ENCODE results near the gene PBX3. TPM values are rescaled to one million over a fixed set of nuclear protein-coding genes. Genes with fewer than 3 reads are reported as not detected.

PBX3 gene
- total and polyA plus RNA-seq, 9 of the 15 experiments (the other 6 are each of a cell fraction or from before 2014, with no cell fraction given), result 0.14 to 5.8 (median 0.92) TPM

DNA sequence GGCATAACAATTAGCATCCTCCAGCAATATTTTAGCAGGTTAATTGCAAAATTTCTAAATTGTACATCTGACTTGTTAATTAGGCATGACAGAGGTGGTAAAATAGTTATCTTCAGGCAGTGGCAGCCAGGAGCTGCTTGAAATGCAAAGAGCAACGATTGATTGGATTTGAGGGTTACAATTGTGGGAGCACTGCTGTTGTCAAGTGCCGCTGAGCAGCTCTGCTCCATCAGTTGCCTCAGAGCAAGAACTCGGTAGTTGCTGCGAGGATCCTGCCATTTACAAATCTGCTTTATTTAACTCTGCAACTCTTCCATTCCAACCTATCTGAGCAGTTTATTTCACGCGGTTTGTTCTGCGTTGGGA, 12.6 kb downstream of the PBX3 start:
- Histone ChIP-seq H3K4me2 (ENCODE audit: insufficient read depth, low read length) (no peak overlapping the region), H3K9ac (ENCODE audit: insufficient read depth in 1 of 2, low read depth in 2 of 2, low read length in 2 of 2) (no peak overlapping the region), H3K79me2 (ENCODE audit: control insufficient read depth, insufficient read depth, low read length) (no peaks in the 10 kb centered on the region), H2AFZ (ENCODE audit: low read depth, low read length) (no peak overlapping the region), H3K4me3 (no peak overlapping the region), H4K20me1 (replicated peaks; ENCODE audit: control insufficient read depth, insufficient read depth, low read length) (peaks cover 4% of the 10 kb centered on the region; the same call in 1 of the 2 replicates), H3K9me1 (ENCODE audit: control insufficient read depth, insufficient read depth, low read length) (no peaks in the 10 kb centered on the region), H3K36me3 (ENCODE audit: control insufficient read depth, insufficient read depth, low read length) (no peaks in the 10 kb centered on the region), H3K9me3 (replicated peaks; ENCODE audit: control insufficient read depth, insufficient read depth, low read depth, low read length) (no peaks in the 10 kb centered on the region), H3K4me1 (replicated peaks in 1 of 2; ENCODE audit: control insufficient read depth in 2 of 2, insufficient read depth in 2 of 2, low read length in 2 of 2) (no peaks in the 10 kb centered on the region), H3K27me3 (ENCODE audit: control insufficient read depth in 2 of 2, insufficient read depth in 2 of 2, low read length in 2 of 2) (peaks cover 4 to 5% of the 10 kb centered on the region in 2 experiments; a peak in 3 of 5 replicates), H3K27ac (ENCODE audit: extremely low read depth, low read depth, low read length) (no peak overlapping the region)
- CTCF ChIA-PET (ENCODE audit: low intra/inter-chr PET ratio), result no interaction called here
- ATAC-seq (no peak), FAIRE-seq (no peak), DNase-seq (ENCODE audit: extremely low read depth in 1 of 4, low spot score in 3 of 4) (no peak)
- WGBS (ENCODE audit: insufficient coverage, low coverage, missing lambda C conversion rate), result 19% methylated on average over 7 of the region's 7 CpGs
- no TSS peak for BruUV-seq (replicated peaks)
- in situ Hi-C loops (cut with MboI) (no loop called here), intact Hi-C loops (cut with micrococcal nuclease) (loop anchor here (10.0 kb wide), 1 partner anchor 65 kb away; no protein-coding TSS in a partner anchor)
- POLR2A ChIA-PET, result interaction anchor here (0.9 to 1.6 kb wide), 2 partner anchors 9 kb away, joined by 4 to 10 read pairs; no protein-coding TSS in a partner anchor
- no peak for TF ChIP-seq KLF10 (CRISPR knock-in tag; IDR thresholded peaks at IDR 0.05)
- no peak for TF ChIP-seq HCFC1 (IDR thresholded peaks at IDR 0.05; ENCODE audit: low read depth, low read length)
- TF ChIP-seq, protein P1, sequence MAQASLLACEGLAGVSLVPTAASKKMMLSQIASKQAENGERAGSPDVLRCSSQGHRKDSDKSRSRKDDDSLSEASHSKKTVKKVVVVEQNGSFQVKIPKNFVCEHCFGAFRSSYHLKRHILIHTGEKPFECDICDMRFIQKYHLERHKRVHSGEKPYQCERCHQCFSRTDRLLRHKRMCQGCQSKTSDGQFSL (CRISPR knock-in tag; IDR thresholded peaks at IDR 0.05), result no peak
- TF ChIP-seq, protein P1 (tag; IDR thresholded peaks at IDR 0.05), result no peak
- TF ChIP-seq MTA1 (IDR thresholded peaks at IDR 0.05; ENCODE audit: borderline replicate concordance), result no peak
- no peak for TF ChIP-seq TAF9B (IDR thresholded peaks at IDR 0.05; ENCODE audit: partially characterized antibody)
- TF ChIP-seq ZNF143 (CRISPR knock-in tag; IDR thresholded peaks at IDR 0.05), result no peak
- TF ChIP-seq, protein P2, sequence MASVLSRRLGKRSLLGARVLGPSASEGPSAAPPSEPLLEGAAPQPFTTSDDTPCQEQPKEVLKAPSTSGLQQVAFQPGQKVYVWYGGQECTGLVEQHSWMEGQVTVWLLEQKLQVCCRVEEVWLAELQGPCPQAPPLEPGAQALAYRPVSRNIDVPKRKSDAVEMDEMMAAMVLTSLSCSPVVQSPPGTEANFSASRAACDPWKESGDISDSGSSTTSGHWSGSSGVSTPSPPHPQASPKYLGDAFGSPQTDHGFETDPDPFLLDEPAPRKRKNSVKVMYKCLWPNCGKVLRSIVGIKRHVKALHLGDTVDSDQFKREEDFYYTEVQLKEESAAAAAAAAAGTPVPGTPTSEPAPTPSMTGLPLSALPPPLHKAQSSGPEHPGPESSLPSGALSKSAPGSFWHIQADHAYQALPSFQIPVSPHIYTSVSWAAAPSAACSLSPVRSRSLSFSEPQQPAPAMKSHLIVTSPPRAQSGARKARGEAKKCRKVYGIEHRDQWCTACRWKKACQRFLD (CRISPR knock-in tag; IDR thresholded peaks at IDR 0.05), result no peak
- TF ChIP-seq, protein P3, sequence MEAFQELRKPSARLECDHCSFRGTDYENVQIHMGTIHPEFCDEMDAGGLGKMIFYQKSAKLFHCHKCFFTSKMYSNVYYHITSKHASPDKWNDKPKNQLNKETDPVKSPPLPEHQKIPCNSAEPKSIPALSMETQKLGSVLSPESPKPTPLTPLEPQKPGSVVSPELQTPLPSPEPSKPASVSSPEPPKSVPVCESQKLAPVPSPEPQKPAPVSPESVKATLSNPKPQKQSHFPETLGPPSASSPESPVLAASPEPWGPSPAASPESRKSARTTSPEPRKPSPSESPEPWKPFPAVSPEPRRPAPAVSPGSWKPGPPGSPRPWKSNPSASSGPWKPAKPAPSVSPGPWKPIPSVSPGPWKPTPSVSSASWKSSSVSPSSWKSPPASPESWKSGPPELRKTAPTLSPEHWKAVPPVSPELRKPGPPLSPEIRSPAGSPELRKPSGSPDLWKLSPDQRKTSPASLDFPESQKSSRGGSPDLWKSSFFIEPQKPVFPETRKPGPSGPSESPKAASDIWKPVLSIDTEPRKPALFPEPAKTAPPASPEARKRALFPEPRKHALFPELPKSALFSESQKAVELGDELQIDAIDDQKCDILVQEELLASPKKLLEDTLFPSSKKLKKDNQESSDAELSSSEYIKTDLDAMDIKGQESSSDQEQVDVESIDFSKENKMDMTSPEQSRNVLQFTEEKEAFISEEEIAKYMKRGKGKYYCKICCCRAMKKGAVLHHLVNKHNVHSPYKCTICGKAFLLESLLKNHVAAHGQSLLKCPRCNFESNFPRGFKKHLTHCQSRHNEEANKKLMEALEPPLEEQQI (IDR thresholded peaks at IDR 0.05), result no peak
- no peak for TF ChIP-seq CREBBP (IDR thresholded peaks at IDR 0.05; ENCODE audit: low read depth, low read length)
- TF ChIP-seq, protein P4, sequence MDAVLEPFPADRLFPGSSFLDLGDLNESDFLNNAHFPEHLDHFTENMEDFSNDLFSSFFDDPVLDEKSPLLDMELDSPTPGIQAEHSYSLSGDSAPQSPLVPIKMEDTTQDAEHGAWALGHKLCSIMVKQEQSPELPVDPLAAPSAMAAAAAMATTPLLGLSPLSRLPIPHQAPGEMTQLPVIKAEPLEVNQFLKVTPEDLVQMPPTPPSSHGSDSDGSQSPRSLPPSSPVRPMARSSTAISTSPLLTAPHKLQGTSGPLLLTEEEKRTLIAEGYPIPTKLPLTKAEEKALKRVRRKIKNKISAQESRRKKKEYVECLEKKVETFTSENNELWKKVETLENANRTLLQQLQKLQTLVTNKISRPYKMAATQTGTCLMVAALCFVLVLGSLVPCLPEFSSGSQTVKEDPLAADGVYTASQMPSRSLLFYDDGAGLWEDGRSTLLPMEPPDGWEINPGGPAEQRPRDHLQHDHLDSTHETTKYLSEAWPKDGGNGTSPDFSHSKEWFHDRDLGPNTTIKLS (IDR thresholded peaks at IDR 0.05; ENCODE audit: borderline replicate concordance, low read depth), result no peak
- no peak for TF ChIP-seq HNRNPH1 (optimal IDR thresholded peaks at IDR 0.05; ENCODE audit: low read depth, low read length)
- TF ChIP-seq SREBF1 (IDR thresholded peaks at IDR 0.05; ENCODE audit: borderline replicate concordance, low read depth, low read length), result no peak
- no peak for TF ChIP-seq GTF2A2 (tag; IDR thresholded peaks at IDR 0.05)
- no peak for TF ChIP-seq DMBX1 (CRISPR knock-in tag; IDR thresholded peaks at IDR 0.05; ENCODE audit: borderline replicate concordance)
- no peak for TF ChIP-seq SMARCE1 (IDR thresholded peaks at IDR 0.05)
- no peak for TF ChIP-seq ZFP30 (CRISPR knock-in tag; IDR thresholded peaks at IDR 0.05; ENCODE audit: borderline replicate concordance)
